ENCODE results near the gene DIRAS1. TPM values are rescaled to one million over a fixed set of nuclear protein-coding genes. Genes with fewer than 3 reads are reported as not detected.
A peak's percentile ranks its signal among the peaks of the same experiment; 100 is the strongest.
"Not testable (repeated sequence)": the region's sequence is repeated elsewhere in the genome, so short reads cannot be mapped to it uniquely, and the experiment has no call there.

Gene DIRAS1
- total RNA-seq, 1 experiment from 2014 or later = not detected

- Histone ChIP-seq H3K4me1 (no peaks in the 10 kb centered on the region), H3K9me3 (replicated peaks) (no peaks in the 10 kb centered on the region), H3K4me3 (no peak overlapping the region), H3K27ac (no peak overlapping the region), H3K27me3 (no peaks in the 10 kb centered on the region), H3K36me3 (no peaks in the 10 kb centered on the region)
- DNase-seq = no peak
Observed at GRCh38 chr19:2699413-2700140, 21.6 kb downstream of the DIRAS1 start.

GRCh38 chr19:2694196-2694595, 27.0 kb downstream of the DIRAS1 start:
- no peaks in the 10 kb centered on the region for H3K27me3 ChIP-seq
- H3K4me3 ChIP-seq = no peak overlapping the region
- no peak overlapping the region for H3K27ac ChIP-seq
- no peaks in the 10 kb centered on the region for H3K9me3 ChIP-seq (replicated peaks)
- H3K36me3 ChIP-seq = no peaks in the 10 kb centered on the region
- H3K4me1 ChIP-seq = no peaks in the 10 kb centered on the region
- DNase-seq = no peak

- Histone ChIP-seq H3K36me3 (no peaks in the 10 kb centered on the region), H3K27me3 (no peaks in the 10 kb centered on the region), H3K27ac (no peak overlapping the region), H3K4me1 (no peaks in the 10 kb centered on the region), H3K9me3 (replicated peaks) (no peaks in the 10 kb centered on the region), H3K4me3 (no peak overlapping the region)
- DNase-seq = no peak
Observed at GRCh38 chr19:2693492-2694160, 27.5 kb downstream of the DIRAS1 start.

GRCh38 chr19:2691951-2692350, 29.2 kb downstream of the DIRAS1 start:
- no peak overlapping the region for H3K4me3 ChIP-seq
- H3K4me1 ChIP-seq = no peaks in the 10 kb centered on the region
- H3K27me3 ChIP-seq = no peaks in the 10 kb centered on the region
- no peaks in the 10 kb centered on the region for H3K9me3 ChIP-seq (replicated peaks)
- no peaks in the 10 kb centered on the region for H3K36me3 ChIP-seq
- no peak for DNase-seq
- H3K27ac ChIP-seq = no peak overlapping the region

GRCh38 chr19:2690856-2691255, 30.3 kb downstream of the DIRAS1 start:
- H3K27ac ChIP-seq = no peak overlapping the region
- H3K36me3 ChIP-seq = no peaks in the 10 kb centered on the region
- no peak overlapping the region for H3K4me3 ChIP-seq
- DNase-seq = no peak
- H3K4me1 ChIP-seq = no peaks in the 10 kb centered on the region
- H3K27me3 ChIP-seq = no peaks in the 10 kb centered on the region
- H3K9me3 ChIP-seq (replicated peaks) = no peaks in the 10 kb centered on the region

GRCh38 chr19:2686360-2686759, 34.8 kb downstream of the DIRAS1 start:
- no peaks in the 10 kb centered on the region for H3K4me1 ChIP-seq
- H3K4me3 ChIP-seq = no peak overlapping the region
- H3K36me3 ChIP-seq = no peaks in the 10 kb centered on the region
- H3K27me3 ChIP-seq = no peaks in the 10 kb centered on the region
- no peaks in the 10 kb centered on the region for H3K9me3 ChIP-seq (replicated peaks)
- no peak overlapping the region for H3K27ac ChIP-seq
- DNase-seq = no peak

GRCh38 chr19:2685204-2685704, 35.9 kb downstream of the DIRAS1 start:
- Histone ChIP-seq H3K4me1 (no peaks in the 10 kb centered on the region), H3K27ac (0 out of 2 replicates have a peak overlapping the region, but pooled peaks have one; percentile 10), H3K36me3 (no peaks in the 10 kb centered on the region), H3K9me3 (replicated peaks) (no peaks in the 10 kb centered on the region), H3K4me3 (peak overlapping the region; percentile 28; the same call in 1 of the 2 replicates), H3K27me3 (no peaks in the 10 kb centered on the region)
- DNase-seq = no peak

GRCh38 chr19:2683430-2684003, 37.7 kb downstream of the DIRAS1 start:
- Histone ChIP-seq H3K9me3 (replicated peaks) (no peaks in the 10 kb centered on the region), H3K36me3 (no peaks in the 10 kb centered on the region)
- no peak for DNase-seq

GRCh38 chr19:2680808-2681207, 40.4 kb downstream of the DIRAS1 start:
- Histone ChIP-seq H3K27ac (no peak overlapping the region), H3K27me3 (no peaks in the 10 kb centered on the region; the same call in 1 of the 2 replicates), H3K4me1 (no peaks in the 10 kb centered on the region), H3K36me3 (no peaks in the 10 kb centered on the region), H3K4me3 (no peak overlapping the region), H3K9me3 (replicated peaks) (no peaks in the 10 kb centered on the region)
- DNase-seq = no peak

More at GRCh38 chr19:2683430-2684003, 37.7 kb downstream of the DIRAS1 start:
- Histone ChIP-seq H3K27ac (no peak overlapping the region), H3K4me3 (no peak overlapping the region), H3K27me3 (no peaks in the 10 kb centered on the region), H3K4me1 (no peaks in the 10 kb centered on the region)

- no peak for DNase-seq
- H3K4me3 ChIP-seq = no peak overlapping the region
Observed at GRCh38 chr19:2679439-2679838, 41.7 kb downstream of the DIRAS1 start.

GRCh38 chr19:2678948-2679347, 42.2 kb downstream of the DIRAS1 start:
- H3K4me1 ChIP-seq; H3K4me3 ChIP-seq; H3K9me3 ChIP-seq (replicated peaks); H3K27me3 ChIP-seq; DNase-seq; H3K27ac ChIP-seq; H3K36me3 ChIP-seq: not testable (repeated sequence)

More at GRCh38 chr19:2679439-2679838, 41.7 kb downstream of the DIRAS1 start:
- Histone ChIP-seq H3K27ac (no peak overlapping the region), H3K27me3 (peaks cover 8% of the 10 kb centered on the region; the same call in 1 of the 2 replicates), H3K36me3 (no peaks in the 10 kb centered on the region), H3K9me3 (replicated peaks) (no peaks in the 10 kb centered on the region), H3K4me1 (no peaks in the 10 kb centered on the region)

- peaks cover 8% of the 10 kb centered on the region; the same call in 1 of the 2 replicates for H3K27me3 ChIP-seq
- DNase-seq = no peak
- no peaks in the 10 kb centered on the region for H3K36me3 ChIP-seq
- H3K9me3 ChIP-seq (replicated peaks) = no peaks in the 10 kb centered on the region
- no peaks in the 10 kb centered on the region for H3K4me1 ChIP-seq
- no peak overlapping the region for H3K4me3 ChIP-seq
- no peak overlapping the region for H3K27ac ChIP-seq
Observed at GRCh38 chr19:2678044-2678671, 43.0 kb downstream of the DIRAS1 start.

GRCh38 chr19:2676823-2677222, 44.3 kb downstream of the DIRAS1 start:
- peaks cover 8% of the 10 kb centered on the region; the same call in 1 of the 2 replicates for H3K27me3 ChIP-seq
- H3K4me3 ChIP-seq = no peak overlapping the region
- H3K4me1 ChIP-seq = no peaks in the 10 kb centered on the region
- no peak for DNase-seq
- H3K36me3 ChIP-seq = no peaks in the 10 kb centered on the region
- H3K27ac ChIP-seq = no peak overlapping the region
- H3K9me3 ChIP-seq (replicated peaks) = no peaks in the 10 kb centered on the region

GRCh38 chr19:2675892-2676291, 45.3 kb downstream of the DIRAS1 start:
- H3K27ac ChIP-seq = no peak overlapping the region
- H3K9me3 ChIP-seq (replicated peaks) = no peaks in the 10 kb centered on the region
- H3K4me3 ChIP-seq = no peak overlapping the region
- H3K4me1 ChIP-seq = no peaks in the 10 kb centered on the region
- H3K27me3 ChIP-seq = peaks cover 8% of the 10 kb centered on the region; the same call in 1 of the 2 replicates
- DNase-seq = no peak
- no peaks in the 10 kb centered on the region for H3K36me3 ChIP-seq

- Histone ChIP-seq H3K27ac (no peak overlapping the region), H3K27me3 (peaks cover 6% of the 10 kb centered on the region; the same call in 1 of the 2 replicates), H3K9me3 (replicated peaks) (no peaks in the 10 kb centered on the region), H3K4me1 (no peaks in the 10 kb centered on the region), H3K4me3 (no peak overlapping the region), H3K36me3 (no peaks in the 10 kb centered on the region)
- no peak for DNase-seq
Observed at GRCh38 chr19:2670217-2670616, 51.0 kb downstream of the DIRAS1 start.
